Liver (tissue), 9 donors: Measurements from ENCODE around the gene VRTN. TPM values are rescaled to one million over a fixed set of nuclear protein-coding genes. Genes with fewer than 3 reads are reported as not detected.

ENCODE experiments used
- DNase-seq: peaks from one replicate; pipeline ENCODE4 v3.0.0-alpha.2; 2017; ENCODE audit warnings: low spot score
- H3K27ac ChIP-seq, 2 donors: one replicate each; pipeline ENCODE4 v1.7.0; 2013; ENCODE audit warnings: inconsistent platforms in 2 of 2, low read length in 2 of 2, control low read depth in 1 of 2, low read depth in 1 of 2, mild to moderate bottlenecking in 1 of 2
- H3K27me3 ChIP-seq, 4 donors: one replicate each; pipeline versions ENCODE4 v1.6.1 to v1.7.0; 2013; ENCODE audit warnings: low read length in 3 of 4, inconsistent platforms in 1 of 4, mild to moderate bottlenecking in 1 of 4, moderate library complexity in 1 of 4; ENCODE audit not compliant: control insufficient read depth in 4 of 4, insufficient read depth in 4 of 4
- H3K36me3 ChIP-seq, 4 donors: one replicate each; pipeline versions ENCODE4 v1.6.1 to v1.7.0; 2013; ENCODE audit warnings: low read length in 3 of 4, mild to moderate bottlenecking in 3 of 4, low read depth in 1 of 4, moderate library complexity in 1 of 4; ENCODE audit not compliant: control insufficient read depth in 4 of 4, insufficient read depth in 3 of 4
- H3K4me1 ChIP-seq, 4 donors: one replicate each; pipeline versions ENCODE4 v1.6.1 to v1.7.0; 2013; ENCODE audit warnings: low read length in 3 of 4, mild to moderate bottlenecking in 3 of 4, moderate library complexity in 1 of 4; ENCODE audit not compliant: control insufficient read depth in 4 of 4, insufficient read depth in 4 of 4
- H3K4me3 ChIP-seq, 3 donors: one replicate each; pipeline versions ENCODE4 v1.6.1 to v1.7.0; 2013; ENCODE audit warnings: low read length in 3 of 3, control low read depth in 1 of 3, low read depth in 1 of 3, mild to moderate bottlenecking in 1 of 3
- H3K9ac ChIP-seq, 2 donors: one replicate each; pipeline ENCODE4 v1.7.0; 2013; ENCODE audit warnings: low read length in 2 of 2, mild to moderate bottlenecking in 2 of 2, moderate library complexity in 2 of 2, control low read depth in 1 of 2, low read depth in 1 of 2
- H3K9me3 ChIP-seq, 4 donors: one replicate each; pipeline versions ENCODE4 v1.6.1 to v1.7.0; 2013; ENCODE audit warnings: low read length in 3 of 4; ENCODE audit not compliant: control insufficient read depth in 4 of 4
- EGR1 ChIP-seq, 2 donors: IDR thresholded peaks; 2 replicates each; pipeline ENCODE4 v1.6.1; 2016 to 2018; ENCODE audit warnings: antibody characterized with exemption in 2 of 2, low read depth in 2 of 2
- FOXA1 ChIP-seq: IDR thresholded peaks from 2 replicates; pipeline ENCODE4 v1.6.1; 2016; ENCODE audit warnings: antibody characterized with exemption
- FOXA2 ChIP-seq: IDR thresholded peaks from 2 replicates; pipeline ENCODE4 v1.6.1; 2016; ENCODE audit warnings: antibody characterized with exemption
- GABPA ChIP-seq, 2 donors: IDR thresholded peaks in 1 of 2; conservative IDR thresholded peaks in 1 of 2; 2 replicates each; pipeline ENCODE4 v1.6.1; 2016; ENCODE audit warnings: antibody characterized with exemption in 2 of 2, mild to moderate bottlenecking in 1 of 2, moderate library complexity in 1 of 2
- HNF4A ChIP-seq, 2 donors: conservative IDR thresholded peaks; 2 replicates each; pipeline ENCODE4 v1.6.1; 2016; ENCODE audit warnings: antibody characterized with exemption in 2 of 2, mild to moderate bottlenecking in 2 of 2
- HNF4G ChIP-seq: IDR thresholded peaks from 2 replicates; pipeline ENCODE4 v1.6.1; 2016; ENCODE audit warnings: antibody characterized with exemption
- JUND ChIP-seq, 2 donors: IDR thresholded peaks; 2 replicates each; pipeline ENCODE4 v1.6.1; 2016; ENCODE audit warnings: antibody characterized with exemption in 2 of 2
- NR2F2 ChIP-seq: IDR thresholded peaks from 2 replicates; pipeline ENCODE4 v1.6.1; 2016; ENCODE audit warnings: antibody characterized with exemption
- RXRA ChIP-seq, 2 donors: IDR thresholded peaks; 2 replicates each; pipeline ENCODE4 v1.6.1; 2017 to 2018; ENCODE audit warnings: antibody characterized with exemption in 2 of 2, mild to moderate bottlenecking in 1 of 2
- SP1 ChIP-seq: IDR thresholded peaks from 2 replicates; pipeline ENCODE4 v1.6.1; 2018; ENCODE audit warnings: antibody characterized with exemption, mild to moderate bottlenecking
- TAF1 ChIP-seq: conservative IDR thresholded peaks from 2 replicates; pipeline ENCODE4 v1.6.1; 2016; ENCODE audit warnings: antibody characterized with exemption, mild to moderate bottlenecking
- YY1 ChIP-seq: IDR thresholded peaks from 2 replicates; pipeline ENCODE4 v1.6.1; 2016; ENCODE audit warnings: antibody characterized with exemption, mild to moderate bottlenecking
- WGBS: extraction: QIAGEN DNeasy Blood & Tissue Kit; methylation state at CpG from one replicate; pipeline ENCODE4 v1.1.7; 2013; 5-methylcytosine and 5-hydroxymethylcytosine counted together
- polyA plus RNA-seq, 2 donors: library from polyadenylated mRNA; stranded (reverse) in 1 of 2; unstranded in 1 of 2; fragments of 200-250 nt in 1 of 2; fragments of >200 nt in 1 of 2; fragmentation: Nextera tagmentation in 1 of 2; extraction: Ambion mirVana in 1 of 2; gene quantifications; one replicate each; pipeline versions ENCODE4 v1.2.1 to v1.2.3, GENCODE V29; 2013 to 2015
- total RNA-seq, 2 donors: library from RNA; depleted of rRNA; stranded (reverse); fragments of >200 nt; gene quantifications; one replicate each; pipeline ENCODE4 v1.2.3, GENCODE V29; 2014
- TF ChIP-seq, protein P1 (sequence below): fragments of 150-350 bp; IDR thresholded peaks from 2 replicates; pipeline ENCODE4 v1.5.1; 2017; ENCODE audit warnings: improper control_type of control experiment, low read depth, low read length; ENCODE audit not compliant: missing input control
- TF ChIP-seq, protein P2 (sequence below): IDR thresholded peaks from 2 replicates; pipeline ENCODE4 v1.6.1; 2016; ENCODE audit warnings: antibody characterized with exemption
- TF ChIP-seq, protein P3 (sequence below): IDR thresholded peaks from 2 replicates; pipeline ENCODE4 v1.6.1; 2016; ENCODE audit warnings: antibody characterized with exemption, mild to moderate bottlenecking
- TF ChIP-seq, protein P4 (sequence below): IDR thresholded peaks from 2 replicates; pipeline ENCODE4 v1.6.1; 2016; ENCODE audit warnings: antibody characterized with exemption
- TF ChIP-seq, protein P5 (sequence below): IDR thresholded peaks from 2 replicates; pipeline ENCODE4 v1.6.1; 2016; ENCODE audit warnings: antibody characterized with exemption
- donor health status: healthy.
- donor health status: healthy.
- donor health status: healthy.
- donor health status: healthy.
- donor health status: healthy.

Gene VRTN
- total and polyA plus RNA-seq, 4 donors, result not detected

DNA sequence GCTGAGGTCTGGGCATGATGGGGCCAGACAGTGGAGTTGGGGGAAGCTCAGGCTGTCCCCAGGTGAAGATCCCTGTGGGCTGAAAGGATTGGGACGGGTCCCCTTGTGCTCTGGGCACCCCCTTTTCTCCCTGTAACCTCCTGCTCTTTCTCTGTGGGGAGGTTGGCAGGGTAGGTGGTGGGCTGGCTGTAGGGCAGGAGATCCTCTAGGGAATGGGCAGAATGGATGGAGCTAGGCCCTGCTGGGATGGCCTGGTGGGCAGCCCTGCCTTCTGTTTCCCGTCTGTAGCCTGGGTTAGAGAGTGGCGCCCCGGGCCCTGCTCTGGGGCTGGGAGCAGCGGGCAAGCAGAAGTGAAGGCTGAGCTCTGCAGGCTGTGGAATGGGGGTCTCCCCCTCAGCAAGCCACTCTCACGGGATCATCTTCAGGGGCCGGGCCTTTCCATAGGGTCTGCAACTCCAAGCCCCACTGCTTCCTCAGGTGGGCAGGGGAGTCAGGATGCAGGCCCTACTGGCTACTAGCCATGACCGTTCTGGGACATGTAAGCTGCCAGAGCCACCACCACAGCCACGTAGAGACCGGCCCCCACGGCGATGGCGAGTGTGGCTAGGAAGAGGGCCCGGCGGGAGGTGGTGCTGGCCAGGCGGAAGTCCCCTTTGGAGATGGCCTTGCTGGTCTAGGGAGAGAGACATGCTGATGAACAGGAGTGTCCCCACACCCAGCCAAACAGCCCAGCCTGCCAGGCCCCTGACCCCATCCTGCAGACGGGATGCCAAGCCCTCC lies 58.9 kb downstream of the VRTN start:
- Histone ChIP-seq H3K27ac (no peak overlapping the region), H3K27me3 (no peaks in the 10 kb centered on the region), H3K4me1 (no peaks in the 10 kb centered on the region), H3K9ac (no peak overlapping the region), H3K9me3 (no peaks in the 10 kb centered on the region), H3K4me3 (no peak overlapping the region), H3K36me3 (no peaks in the 10 kb centered on the region)
- TF ChIP-seq, protein P1, sequence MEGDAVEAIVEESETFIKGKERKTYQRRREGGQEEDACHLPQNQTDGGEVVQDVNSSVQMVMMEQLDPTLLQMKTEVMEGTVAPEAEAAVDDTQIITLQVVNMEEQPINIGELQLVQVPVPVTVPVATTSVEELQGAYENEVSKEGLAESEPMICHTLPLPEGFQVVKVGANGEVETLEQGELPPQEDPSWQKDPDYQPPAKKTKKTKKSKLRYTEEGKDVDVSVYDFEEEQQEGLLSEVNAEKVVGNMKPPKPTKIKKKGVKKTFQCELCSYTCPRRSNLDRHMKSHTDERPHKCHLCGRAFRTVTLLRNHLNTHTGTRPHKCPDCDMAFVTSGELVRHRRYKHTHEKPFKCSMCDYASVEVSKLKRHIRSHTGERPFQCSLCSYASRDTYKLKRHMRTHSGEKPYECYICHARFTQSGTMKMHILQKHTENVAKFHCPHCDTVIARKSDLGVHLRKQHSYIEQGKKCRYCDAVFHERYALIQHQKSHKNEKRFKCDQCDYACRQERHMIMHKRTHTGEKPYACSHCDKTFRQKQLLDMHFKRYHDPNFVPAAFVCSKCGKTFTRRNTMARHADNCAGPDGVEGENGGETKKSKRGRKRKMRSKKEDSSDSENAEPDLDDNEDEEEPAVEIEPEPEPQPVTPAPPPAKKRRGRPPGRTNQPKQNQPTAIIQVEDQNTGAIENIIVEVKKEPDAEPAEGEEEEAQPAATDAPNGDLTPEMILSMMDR, result no peak
- no peak for TF ChIP-seq RXRA (IDR thresholded peaks at IDR 0.05)
- no peak for TF ChIP-seq NR2F2
- no peak for TF ChIP-seq HNF4G
- TF ChIP-seq FOXA1, result no peak
- 92% methylated on average over 17 of the region's 17 CpGs for WGBS
- DNase-seq, result no peak

DNA sequence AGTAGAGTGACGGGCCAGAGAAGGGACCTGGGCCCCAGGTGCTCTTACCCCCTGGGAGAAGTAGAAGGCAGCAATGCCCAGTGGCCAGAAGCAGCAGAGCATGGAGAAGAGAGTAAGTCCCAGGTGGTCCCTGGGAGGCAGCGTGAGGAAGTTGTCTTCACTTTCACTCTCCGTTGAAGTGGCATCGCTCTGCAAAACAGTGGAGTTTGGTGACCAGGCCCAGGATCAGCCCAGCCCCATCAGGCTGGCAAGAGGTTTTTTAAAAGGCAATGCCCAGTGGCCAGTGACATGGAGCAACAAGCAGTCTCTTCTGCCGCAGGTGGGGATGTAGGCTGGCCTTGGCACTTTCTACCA lies 59.5 kb downstream of the VRTN start:
- no peaks in the 10 kb centered on the region for H3K27me3 ChIP-seq
- no peak overlapping the region for H3K27ac ChIP-seq
- DNase-seq, result no peak
- TF ChIP-seq YY1 (no peak), EGR1 (IDR thresholded peaks at IDR 0.05; ENCODE audit: low read depth in 2 of 2) (no peak), TAF1 (no peak), GABPA (IDR thresholded peaks at IDR 0.05 in 1 of 2, conservative IDR thresholded peaks at IDR 0.05 in 1 of 2) (no peak), NR2F2 (no peak), HNF4A (conservative IDR thresholded peaks at IDR 0.05) (no peak), FOXA2 (no peak), RXRA (IDR thresholded peaks at IDR 0.05) (no peak), FOXA1 (no peak), SP1 (no peak), JUND (IDR thresholded peaks at IDR 0.05) (no peak)
- TF ChIP-seq, protein P2, sequence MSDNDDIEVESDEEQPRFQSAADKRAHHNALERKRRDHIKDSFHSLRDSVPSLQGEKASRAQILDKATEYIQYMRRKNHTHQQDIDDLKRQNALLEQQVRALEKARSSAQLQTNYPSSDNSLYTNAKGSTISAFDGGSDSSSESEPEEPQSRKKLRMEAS, result no peak
- TF ChIP-seq, protein P3, sequence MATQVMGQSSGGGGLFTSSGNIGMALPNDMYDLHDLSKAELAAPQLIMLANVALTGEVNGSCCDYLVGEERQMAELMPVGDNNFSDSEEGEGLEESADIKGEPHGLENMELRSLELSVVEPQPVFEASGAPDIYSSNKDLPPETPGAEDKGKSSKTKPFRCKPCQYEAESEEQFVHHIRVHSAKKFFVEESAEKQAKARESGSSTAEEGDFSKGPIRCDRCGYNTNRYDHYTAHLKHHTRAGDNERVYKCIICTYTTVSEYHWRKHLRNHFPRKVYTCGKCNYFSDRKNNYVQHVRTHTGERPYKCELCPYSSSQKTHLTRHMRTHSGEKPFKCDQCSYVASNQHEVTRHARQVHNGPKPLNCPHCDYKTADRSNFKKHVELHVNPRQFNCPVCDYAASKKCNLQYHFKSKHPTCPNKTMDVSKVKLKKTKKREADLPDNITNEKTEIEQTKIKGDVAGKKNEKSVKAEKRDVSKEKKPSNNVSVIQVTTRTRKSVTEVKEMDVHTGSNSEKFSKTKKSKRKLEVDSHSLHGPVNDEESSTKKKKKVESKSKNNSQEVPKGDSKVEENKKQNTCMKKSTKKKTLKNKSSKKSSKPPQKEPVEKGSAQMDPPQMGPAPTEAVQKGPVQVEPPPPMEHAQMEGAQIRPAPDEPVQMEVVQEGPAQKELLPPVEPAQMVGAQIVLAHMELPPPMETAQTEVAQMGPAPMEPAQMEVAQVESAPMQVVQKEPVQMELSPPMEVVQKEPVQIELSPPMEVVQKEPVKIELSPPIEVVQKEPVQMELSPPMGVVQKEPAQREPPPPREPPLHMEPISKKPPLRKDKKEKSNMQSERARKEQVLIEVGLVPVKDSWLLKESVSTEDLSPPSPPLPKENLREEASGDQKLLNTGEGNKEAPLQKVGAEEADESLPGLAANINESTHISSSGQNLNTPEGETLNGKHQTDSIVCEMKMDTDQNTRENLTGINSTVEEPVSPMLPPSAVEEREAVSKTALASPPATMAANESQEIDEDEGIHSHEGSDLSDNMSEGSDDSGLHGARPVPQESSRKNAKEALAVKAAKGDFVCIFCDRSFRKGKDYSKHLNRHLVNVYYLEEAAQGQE, result no peak
- TF ChIP-seq, protein P1, result no peak
- TF ChIP-seq, protein P4, sequence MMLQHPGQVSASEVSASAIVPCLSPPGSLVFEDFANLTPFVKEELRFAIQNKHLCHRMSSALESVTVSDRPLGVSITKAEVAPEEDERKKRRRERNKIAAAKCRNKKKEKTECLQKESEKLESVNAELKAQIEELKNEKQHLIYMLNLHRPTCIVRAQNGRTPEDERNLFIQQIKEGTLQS, result no peak
- TF ChIP-seq, protein P5, sequence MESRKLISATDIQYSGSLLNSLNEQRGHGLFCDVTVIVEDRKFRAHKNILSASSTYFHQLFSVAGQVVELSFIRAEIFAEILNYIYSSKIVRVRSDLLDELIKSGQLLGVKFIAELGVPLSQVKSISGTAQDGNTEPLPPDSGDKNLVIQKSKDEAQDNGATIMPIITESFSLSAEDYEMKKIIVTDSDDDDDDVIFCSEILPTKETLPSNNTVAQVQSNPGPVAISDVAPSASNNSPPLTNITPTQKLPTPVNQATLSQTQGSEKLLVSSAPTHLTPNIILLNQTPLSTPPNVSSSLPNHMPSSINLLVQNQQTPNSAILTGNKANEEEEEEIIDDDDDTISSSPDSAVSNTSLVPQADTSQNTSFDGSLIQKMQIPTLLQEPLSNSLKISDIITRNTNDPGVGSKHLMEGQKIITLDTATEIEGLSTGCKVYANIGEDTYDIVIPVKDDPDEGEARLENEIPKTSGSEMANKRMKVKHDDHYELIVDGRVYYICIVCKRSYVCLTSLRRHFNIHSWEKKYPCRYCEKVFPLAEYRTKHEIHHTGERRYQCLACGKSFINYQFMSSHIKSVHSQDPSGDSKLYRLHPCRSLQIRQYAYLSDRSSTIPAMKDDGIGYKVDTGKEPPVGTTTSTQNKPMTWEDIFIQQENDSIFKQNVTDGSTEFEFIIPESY, result no peak
- no peak overlapping the region for H3K4me3 ChIP-seq
- H3K9ac ChIP-seq, result no peak overlapping the region
- no peaks in the 10 kb centered on the region for H3K4me1 ChIP-seq
- WGBS, result 95% methylated on average over 5 of the region's 5 CpGs
- no peaks in the 10 kb centered on the region for H3K9me3 ChIP-seq
- no peaks in the 10 kb centered on the region for H3K36me3 ChIP-seq
